Choroid plexus epithelial cell (primary cell): Measurements from ENCODE around the gene PSMG3.

Experiments
- DNase-seq: peaks from one replicate; pipeline ENCODE4 v3.0.0-alpha.2; 2010; ENCODE audit warnings: low read depth
- H3K4me3 ChIP-seq: 2 replicates; pipeline ENCODE4 v1.5.1; 2011; ENCODE audit warnings: low read depth, mild to moderate bottlenecking, control low read depth, low read length, moderate library complexity
- CTCF ChIP-seq: conservative IDR thresholded peaks from 2 replicates; pipeline ENCODE4 v1.5.1; 2011; ENCODE audit warnings: low read depth, mild to moderate bottlenecking, control low read depth, inconsistent platforms, low read length, moderate library complexity

PSMG3 gene

GRCh38 chr7:1533255-1533546, 36.6 kb downstream of the PSMG3 start:
- no peak for TF ChIP-seq CTCF
- peak overlapping the region; percentile 74 for H3K4me3 ChIP-seq
- peak; percentile 44 for DNase-seq

GRCh38 chr7:1532456-1533254, 37.2 kb downstream of the PSMG3 start:
- TF ChIP-seq CTCF: no peak
- peak; percentile 93 for DNase-seq
- H3K4me3 ChIP-seq: peak overlapping the region; percentile 74

GRCh38 chr7:1531979-1532455, 37.8 kb downstream of the PSMG3 start:
- peak overlapping the region; percentile 74 for H3K4me3 ChIP-seq
- no peak for TF ChIP-seq CTCF
- peak; percentile 35 for DNase-seq

- H3K4me3 ChIP-seq: peak overlapping the region; percentile 74
- DNase-seq: peak; percentile 58
- TF ChIP-seq CTCF: no peak
Measured at GRCh38 chr7:1531263-1531978, 38.4 kb downstream of the PSMG3 start.

GRCh38 chr7:1530946-1531262, 38.9 kb downstream of the PSMG3 start:
- no peak for TF ChIP-seq CTCF
- DNase-seq: no peak
- peak overlapping the region; percentile 74 for H3K4me3 ChIP-seq

GRCh38 chr7:1529383-1530116, 40.3 kb downstream of the PSMG3 start:
- DNase-seq: no peak
- H3K4me3 ChIP-seq: no peak overlapping the region
- TF ChIP-seq CTCF: no peak
